HG02970 (cell line): Measurements from ENCODE around the gene MYO3B.

ENCODE experiments used
- ATAC-seq: cut with Tn5 transposase; IDR thresholded peaks from one replicate; pipeline ENCODE4 v1.9.1; 2021; ENCODE audit warnings: mild to moderate bottlenecking, moderate library complexity, moderate number of reproducible peaks; ENCODE audit not compliant: unreplicated experiment, low FRiP score

Gene MYO3B, protein sequence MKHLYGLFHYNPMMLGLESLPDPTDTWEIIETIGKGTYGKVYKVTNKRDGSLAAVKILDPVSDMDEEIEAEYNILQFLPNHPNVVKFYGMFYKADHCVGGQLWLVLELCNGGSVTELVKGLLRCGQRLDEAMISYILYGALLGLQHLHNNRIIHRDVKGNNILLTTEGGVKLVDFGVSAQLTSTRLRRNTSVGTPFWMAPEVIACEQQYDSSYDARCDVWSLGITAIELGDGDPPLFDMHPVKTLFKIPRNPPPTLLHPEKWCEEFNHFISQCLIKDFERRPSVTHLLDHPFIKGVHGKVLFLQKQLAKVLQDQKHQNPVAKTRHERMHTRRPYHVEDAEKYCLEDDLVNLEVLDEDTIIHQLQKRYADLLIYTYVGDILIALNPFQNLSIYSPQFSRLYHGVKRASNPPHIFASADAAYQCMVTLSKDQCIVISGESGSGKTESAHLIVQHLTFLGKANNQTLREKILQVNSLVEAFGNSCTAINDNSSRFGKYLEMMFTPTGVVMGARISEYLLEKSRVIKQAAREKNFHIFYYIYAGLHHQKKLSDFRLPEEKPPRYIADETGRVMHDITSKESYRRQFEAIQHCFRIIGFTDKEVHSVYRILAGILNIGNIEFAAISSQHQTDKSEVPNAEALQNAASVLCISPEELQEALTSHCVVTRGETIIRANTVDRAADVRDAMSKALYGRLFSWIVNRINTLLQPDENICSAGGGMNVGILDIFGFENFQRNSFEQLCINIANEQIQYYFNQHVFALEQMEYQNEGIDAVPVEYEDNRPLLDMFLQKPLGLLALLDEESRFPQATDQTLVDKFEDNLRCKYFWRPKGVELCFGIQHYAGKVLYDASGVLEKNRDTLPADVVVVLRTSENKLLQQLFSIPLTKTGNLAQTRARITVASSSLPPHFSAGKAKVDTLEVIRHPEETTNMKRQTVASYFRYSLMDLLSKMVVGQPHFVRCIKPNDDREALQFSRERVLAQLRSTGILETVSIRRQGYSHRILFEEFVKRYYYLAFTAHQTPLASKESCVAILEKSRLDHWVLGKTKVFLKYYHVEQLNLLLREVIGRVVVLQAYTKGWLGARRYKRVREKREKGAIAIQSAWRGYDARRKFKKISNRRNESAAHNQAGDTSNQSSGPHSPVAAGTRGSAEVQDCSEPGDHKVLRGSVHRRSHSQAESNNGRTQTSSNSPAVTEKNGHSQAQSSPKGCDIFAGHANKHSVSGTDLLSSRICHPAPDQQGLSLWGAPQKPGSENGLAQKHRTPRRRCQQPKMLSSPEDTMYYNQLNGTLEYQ (N-terminal part only)

DNA sequence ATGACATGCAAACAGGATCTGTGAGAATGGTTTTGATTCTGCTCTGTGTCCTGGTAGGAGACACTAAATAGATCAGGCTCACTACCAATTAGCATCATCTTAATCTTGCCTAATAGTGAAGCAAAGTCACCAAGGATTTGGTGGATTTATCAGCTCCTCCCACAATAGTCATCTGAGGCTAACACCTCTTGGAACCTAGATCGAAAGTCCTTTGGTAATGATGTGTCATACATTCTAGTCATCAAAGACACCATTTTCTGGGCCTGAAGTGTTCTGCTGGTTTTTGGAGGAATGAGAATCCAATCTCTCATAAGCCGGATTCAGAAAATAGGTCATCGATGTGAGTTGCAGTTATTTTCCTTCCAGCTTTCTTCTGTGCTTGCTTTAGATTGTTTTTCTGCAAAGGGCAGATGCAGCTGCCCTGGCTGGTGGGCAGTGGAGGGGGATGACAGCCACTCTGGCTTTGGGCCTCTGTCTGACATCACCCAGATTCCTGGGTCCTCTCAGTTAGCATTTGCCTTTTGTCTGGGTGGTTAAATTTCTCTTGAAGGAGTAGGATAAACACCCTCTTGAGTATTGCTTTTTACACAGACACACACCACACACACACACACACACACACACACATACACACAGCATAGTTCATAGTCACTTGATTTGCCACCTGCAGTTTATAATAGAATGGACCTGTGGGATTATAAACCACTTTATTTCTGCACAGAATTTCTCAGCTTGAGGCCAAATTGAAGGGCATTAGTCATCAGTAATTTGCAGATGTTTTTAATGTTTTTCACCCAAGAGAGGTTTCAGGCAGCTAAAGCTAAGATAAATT, at the start of gene MYO3B:
Gene MYO3B (plus strand): TSS at position 198 of the 832 bp plus-strand sequence. CDS start 141 bp downstream, at position 339.
- no peak for ATAC-seq

DNA sequence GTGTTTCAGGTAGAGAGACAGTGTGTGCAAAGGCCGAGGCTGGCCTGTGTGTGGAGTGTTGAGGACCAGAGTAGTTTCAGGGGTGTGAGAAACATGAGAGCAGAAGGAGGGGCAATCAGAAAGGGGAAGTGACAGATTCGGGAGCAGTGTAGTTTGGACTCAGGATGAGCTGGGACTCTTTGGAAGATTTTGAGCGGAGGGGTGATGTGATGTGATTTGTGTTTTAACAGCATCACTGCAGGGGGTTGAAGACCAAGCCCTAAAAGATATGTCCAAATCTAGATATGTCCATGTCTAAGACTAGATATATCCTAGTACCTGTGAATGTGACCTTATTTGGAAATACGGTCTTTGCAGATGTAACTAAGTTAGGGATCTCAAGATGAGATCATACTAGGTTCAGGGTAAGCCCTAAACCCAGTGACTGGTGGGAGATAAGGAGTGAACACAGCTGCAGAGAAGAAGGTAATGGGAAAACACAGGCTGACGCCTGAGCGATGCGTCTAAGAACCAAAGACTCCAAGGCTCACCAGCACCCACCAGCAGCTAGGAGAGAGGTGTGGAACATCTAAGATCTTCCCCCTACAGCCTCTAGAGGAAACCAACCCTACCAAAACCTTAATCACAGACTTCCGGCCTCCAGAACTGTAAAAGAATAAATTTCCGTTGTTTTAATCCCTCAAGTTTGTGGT, 38.5 kb upstream of the MYO3B start:
- no peak for ATAC-seq

DNA sequence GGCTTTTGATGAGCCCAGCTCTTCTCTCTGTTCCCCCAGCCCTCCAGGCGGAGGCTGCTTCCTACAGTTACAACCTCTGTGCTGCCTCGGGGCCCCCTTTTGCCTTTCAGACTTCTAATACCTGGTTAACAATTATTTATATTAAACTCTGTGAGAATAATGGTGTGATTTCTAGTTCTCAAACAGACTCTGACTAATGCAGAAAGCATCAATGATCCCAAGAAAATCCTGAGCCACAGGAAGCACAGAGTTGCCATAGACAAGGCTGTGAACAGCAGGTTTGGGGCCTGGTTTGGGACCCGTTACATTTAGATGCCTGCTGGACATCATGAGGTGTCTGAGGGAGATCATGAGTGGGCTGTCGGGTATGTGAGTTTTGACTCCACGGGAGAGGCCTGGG, 37.4 kb upstream of the MYO3B start:
- ATAC-seq = no peak

DNA sequence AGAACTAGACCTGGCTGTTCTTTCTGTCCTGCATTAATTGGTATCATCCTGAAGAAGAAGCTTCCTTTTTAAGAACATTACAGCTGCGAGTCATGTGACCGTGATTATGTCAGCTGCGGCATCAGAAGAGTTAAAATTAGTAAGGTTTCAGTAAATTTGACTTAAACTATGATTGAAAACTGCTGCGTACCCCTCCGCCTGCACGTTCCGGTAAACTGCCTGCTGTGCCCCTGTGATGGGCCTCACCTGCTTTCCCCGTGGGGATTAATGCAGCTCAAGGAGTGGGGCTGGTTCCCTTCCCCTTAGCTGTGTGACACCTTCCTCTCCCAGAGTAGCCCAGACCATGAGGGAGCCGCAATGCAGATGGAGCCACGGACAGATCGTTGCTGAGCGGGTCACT, 36.1 kb upstream of the MYO3B start:
- ATAC-seq = no peak

DNA sequence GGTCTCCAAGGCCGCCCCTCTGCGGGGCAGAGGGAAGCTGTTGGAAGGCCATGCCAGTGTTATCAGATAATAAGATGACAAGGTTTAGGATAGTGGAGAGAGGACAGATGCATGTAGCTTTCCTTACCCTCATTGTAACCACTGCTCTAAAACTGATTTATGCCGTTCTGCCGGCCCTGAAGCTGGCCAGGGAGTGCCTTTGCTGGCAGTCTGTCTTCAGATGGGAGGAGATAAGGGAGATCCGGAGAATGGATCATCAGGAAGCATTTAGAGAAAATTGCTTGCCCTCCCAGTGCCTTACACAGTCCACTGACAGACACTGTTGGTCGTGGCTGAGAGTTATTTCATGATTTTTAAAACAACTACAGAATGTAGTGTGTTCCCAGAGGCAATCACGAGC, 35.4 kb upstream of the MYO3B start:
- no peak for ATAC-seq

DNA sequence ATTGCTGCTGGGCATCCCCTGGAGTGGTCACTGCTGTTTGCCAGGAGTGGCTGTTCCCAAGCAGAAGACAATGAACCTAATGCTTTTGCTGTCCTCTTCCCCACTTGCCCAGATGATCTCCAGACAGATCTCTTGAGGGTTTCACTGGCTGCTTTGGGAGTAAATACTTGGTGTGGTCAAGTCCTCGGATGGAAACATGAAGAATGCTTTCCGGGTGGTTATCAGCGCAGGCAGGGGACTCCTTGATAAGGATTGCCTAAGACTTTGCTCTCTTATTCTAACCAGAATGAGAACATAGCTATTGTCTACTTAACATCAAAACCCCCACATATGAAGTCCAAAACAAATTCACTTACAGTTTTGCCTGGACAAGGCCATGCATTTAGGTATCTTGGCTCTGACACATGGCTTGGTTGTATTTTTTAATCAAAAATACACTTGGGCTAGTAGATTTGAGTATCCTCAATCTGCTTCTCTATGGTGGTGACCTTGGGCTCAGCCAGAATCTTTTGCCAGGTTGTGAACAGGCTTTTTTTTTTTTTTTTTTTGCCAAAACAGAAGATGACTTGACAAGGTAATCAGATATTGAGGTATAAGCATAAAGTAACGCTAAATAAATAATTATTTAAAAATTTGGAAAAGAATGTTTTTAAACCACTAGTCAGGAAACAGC, 34.8 kb upstream of the MYO3B start:
- no peak for ATAC-seq

DNA sequence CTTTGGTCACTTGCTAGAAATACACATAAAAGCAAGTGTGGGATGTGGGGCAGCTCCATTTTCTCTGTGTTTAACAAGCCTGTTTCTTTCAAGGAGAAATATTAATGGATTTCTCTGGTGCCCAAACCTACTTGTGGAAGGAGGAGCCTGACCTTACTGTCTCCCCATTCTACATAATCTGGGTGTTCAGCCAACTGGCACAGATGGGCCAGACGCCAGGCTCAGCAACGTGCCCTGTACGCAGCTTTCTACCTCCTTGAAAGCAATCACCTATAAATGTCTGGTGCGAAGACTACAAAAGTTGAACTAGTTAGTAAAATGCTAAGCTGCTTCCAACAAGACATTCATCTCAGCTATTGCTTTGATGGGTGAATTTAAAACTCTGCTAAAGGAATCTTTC, 33.2 kb upstream of the MYO3B start:
- ATAC-seq = no peak

DNA sequence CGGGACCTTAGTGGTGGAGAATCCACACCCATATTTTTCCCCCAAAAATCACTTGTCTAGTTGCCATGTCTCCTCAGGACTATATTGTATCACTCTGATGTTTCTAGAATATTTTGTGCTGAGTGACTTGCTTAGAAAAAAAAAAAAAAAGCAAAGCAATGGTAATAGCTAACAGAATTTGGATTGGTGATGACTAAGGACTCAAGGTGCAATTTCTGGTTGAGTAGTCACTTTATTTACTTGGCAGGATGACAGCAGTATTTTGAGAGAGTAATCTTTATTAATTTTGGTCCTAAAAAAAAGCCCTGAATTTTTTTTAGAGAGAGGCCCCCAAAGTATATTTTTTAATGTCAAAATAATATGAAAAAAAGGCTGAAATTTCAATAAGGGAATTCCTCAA, 32.8 kb upstream of the MYO3B start:
- ATAC-seq = no peak

DNA sequence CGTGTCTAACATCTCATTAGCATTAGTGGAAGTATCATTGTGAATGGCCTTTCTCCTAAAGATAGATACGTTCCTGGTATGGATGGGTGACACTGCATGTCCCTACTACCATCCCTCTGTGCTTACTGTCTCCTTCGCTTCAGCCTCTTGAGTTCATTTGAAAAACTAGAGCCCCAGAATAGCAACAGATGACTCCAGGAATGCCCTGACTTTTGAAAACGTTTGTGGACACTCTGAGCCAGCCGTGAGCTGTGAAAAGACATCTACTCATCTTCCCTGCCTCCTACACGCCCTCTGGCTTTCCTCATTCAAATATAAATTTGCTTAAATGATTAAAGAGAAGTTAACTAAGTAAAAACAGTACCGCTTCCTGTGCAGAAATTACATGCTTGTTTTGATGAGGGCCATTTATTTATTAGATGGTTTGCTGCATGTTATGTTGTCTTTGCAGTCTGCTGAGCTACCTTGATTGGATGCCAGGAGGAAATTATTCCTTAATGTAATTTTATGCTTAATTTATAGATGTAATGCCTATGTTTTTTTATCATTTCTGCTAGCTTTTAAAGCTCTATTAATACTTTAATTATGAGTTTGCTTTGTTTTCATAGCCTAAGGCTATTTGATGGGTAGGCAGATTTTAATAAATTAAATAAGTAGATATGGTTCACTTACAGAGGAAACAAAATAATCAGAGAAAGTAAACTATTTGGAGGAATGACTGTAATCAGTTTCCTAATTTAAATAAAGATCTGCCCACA, 32.1 kb upstream of the MYO3B start:
- no peak for ATAC-seq

DNA sequence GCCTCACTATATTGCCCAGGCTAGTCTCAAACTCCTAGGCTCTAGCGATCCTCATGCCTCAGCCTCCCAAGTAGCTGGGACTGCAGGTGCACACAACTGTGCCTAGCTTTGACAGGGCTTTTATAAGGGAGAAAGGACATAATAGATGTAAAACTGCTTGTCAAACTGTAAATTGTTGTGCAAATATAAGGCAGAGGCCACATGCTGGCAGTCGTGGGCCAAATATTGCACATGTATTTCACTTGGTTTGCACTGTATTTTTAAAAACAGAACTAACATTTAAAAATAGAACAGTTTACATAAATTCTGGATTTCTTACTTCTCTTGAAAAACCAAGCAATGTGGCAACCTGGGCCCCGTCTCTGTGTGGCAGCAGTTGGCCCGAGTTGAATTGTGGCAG, 31.2 kb upstream of the MYO3B start:
- ATAC-seq = no peak

DNA sequence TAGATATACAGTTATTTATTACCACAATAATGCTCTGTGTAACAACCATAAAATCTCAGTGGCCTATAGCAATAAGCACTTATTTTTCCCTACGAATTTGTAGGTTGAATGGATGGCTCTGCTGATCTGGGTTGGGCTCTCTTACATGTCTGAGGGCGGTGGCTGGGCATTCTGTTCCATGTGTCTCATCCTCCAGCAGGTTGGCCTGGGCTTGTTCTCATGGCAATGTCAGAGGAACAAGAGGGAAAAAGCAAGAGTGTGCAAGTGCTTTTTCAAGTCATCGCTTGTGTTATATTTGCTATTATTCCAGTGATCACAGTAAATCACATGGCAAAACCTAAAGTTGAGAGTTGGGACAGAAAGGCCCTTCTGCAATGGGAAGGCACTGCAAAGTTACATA, 30.4 kb upstream of the MYO3B start:
- ATAC-seq = no peak

DNA sequence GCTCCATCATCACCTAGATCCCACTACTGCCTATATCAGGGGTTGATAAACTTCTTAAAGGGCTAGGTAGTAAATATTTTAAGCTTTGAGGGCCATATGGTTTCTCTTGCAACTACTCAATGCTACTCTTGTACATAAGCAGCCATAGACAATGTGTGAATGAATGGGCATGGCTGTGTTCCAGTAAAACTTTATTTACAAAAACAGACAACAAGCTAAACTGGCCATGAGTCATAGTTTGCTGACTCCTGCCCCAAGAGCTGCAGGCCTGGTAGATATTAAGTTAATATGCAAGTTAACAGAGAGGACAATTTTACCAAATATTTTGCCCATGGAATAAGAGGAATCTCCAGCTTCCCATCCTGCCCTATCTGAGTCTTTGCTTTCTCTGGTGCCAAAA, 29.8 kb upstream of the MYO3B start:
- ATAC-seq = no peak

DNA sequence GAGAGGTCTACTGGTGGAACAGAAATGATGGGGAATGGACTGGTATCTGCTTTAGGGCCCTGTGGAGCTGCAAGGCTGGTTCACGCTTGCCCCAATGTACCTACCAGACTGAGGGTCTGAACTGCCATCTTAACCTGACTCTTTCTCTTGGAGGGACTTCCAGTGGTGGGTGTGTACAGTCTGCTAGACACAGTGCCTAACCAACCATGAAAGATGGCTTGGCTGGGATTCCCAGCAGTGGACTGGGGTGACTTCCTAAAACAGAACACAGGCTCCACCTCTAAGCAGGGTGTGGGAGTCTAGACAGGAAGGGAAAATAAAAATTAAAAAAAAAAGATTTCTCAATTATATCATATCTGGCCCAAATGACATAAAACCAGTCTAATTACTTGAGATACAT, 25.5 kb upstream of the MYO3B start:
- ATAC-seq = no peak

DNA sequence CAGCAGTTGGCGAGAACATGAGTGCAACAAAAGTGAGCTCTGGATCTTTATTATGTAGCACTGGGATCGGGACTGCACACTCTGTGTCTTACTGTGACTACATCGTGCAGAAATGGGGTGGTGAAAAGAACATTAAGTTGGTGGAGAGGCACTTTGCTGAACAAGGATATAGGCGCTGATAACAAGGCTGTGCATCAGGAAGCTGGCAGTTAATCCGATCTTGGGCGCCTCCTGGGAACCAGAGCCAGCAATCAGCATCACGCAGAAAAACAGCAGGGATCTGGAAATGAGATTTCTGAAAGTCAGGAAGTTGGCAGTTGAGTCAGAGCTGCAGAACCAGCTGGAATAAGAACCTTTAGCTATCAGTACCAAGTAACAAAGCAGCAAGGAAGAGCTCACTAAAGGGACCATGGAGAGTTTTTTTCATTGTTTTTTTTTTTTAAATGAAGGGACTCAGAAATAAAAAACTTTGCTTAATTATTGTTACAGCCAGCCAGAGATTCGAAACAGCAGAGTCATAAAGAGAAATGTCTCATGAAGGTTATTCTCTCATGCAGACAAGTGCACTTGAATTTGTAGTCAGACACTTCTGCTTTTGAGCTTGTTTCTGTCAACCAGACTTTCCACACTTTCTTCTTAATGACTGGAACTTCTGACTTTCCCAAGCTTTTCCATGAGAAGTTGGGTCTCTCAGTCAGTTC, 22.8 kb upstream of the MYO3B start:
- no peak for ATAC-seq

DNA sequence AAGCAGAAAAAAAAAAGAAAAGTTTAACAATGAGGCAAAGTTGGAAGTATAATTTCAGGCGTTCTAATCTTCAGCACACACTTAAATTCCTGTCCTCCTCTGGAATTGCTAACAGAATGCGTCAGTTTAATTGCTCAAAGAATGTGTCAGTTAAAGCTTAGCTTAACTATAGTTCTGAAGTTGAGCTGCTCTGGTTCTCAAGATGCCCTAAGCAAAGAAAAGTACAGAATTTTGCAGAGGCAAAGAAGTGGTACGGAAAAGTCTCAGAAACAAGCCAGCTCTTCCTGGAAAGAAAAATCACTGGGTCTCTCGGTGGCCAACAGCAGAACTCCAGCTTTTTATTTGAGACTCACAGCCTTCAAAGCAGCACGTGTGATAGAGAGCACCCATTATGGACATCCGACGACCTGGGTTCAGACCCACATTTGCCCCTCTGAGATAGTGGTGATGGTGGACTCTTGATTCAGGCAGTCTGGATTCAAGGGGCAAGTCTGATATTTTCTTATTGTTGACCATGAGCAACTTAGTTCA, 22.2 kb upstream of the MYO3B start:
- no peak for ATAC-seq

DNA sequence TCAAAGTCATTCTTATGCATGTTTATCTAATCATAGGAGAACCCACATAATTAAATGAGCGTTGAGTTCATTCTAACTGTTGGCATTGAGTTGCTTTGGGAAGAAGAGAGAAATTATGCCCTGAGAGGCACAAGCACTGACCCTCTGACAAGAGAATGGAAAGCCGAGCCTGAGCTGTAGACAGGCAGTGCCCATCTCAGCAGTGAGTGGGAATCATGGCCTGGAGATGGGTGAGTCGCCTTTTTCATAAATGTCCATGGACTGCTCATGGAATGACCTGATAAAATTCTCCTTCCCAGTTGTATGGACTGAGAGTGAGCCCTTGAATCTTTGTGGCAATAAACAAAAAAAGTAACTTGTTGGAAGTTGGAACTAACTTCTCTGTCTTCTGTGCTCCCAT, 21.4 kb upstream of the MYO3B start:
- ATAC-seq = no peak

DNA sequence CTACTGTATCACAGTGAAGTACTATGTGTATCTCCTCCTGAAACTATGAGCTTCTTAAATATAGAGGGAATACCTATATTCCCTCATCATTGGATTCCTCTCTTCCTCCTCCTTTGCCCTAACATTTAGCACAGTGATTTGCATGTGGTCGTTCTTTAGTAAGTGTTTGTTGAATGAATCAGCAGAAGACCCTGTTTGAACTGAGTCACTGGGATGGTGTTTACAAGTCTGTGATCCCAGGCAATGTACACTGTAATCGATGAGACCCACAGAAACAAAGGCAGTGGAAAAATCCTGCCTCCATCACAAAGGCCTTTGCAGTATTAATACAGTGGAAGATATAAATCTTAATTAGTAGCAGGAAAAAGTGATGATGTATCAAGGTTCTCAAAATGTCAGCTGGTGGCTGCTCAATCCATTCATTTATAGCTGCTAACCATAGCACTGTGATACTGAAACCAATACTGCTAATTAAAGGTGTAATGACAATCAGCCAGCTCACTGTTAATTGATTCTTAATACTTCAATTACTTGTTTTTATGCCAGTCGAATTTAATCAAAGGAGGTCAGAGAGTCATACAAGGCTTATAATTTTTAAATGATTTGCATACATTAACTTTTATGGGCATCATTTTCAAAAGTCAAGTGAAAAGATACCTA, 20.8 kb upstream of the MYO3B start:
- no peak for ATAC-seq
